Osteocyte (in vitro differentiated cells): ENCODE data around the gene ULK2. TPM values are rescaled to one million over a fixed set of nuclear protein-coding genes. Genes with fewer than 3 reads are reported as not detected.
"Not testable (repeated sequence)": the region's sequence is repeated elsewhere in the genome, so short reads cannot be mapped to it uniquely, and the experiment has no call there.

ENCODE experiments used
- DNase-seq: peaks from one replicate; pipeline ENCODE4 v3.0.0; 2021; ENCODE audit warnings: mixed read lengths; ENCODE audit not compliant: unreplicated experiment; ENCODE audit errors: extremely low spot score
- H3K27ac Mint-ChIP-seq: one replicate; pipeline ENCODE4 v1.8.0; 2021; ENCODE audit warnings: mild to moderate bottlenecking, mixed read lengths; ENCODE audit not compliant: unreplicated experiment
- H3K27me3 Mint-ChIP-seq: one replicate; pipeline ENCODE4 v1.8.0; 2021; ENCODE audit warnings: mixed read lengths; ENCODE audit not compliant: unreplicated experiment
- H3K36me3 Mint-ChIP-seq: one replicate; pipeline ENCODE4 v1.8.0; 2021; ENCODE audit warnings: mixed read lengths; ENCODE audit not compliant: unreplicated experiment
- H3K4me1 Mint-ChIP-seq: one replicate; pipeline ENCODE4 v1.8.0; 2021; ENCODE audit warnings: mixed read lengths; ENCODE audit not compliant: unreplicated experiment
- H3K4me3 Mint-ChIP-seq: one replicate; pipeline ENCODE4 v1.8.0; 2021; ENCODE audit warnings: mild to moderate bottlenecking, moderate library complexity, mixed read lengths; ENCODE audit not compliant: unreplicated experiment
- H3K9me3 Mint-ChIP-seq: one replicate; pipeline ENCODE4 v1.8.0; 2021; ENCODE audit warnings: mixed read lengths; ENCODE audit not compliant: unreplicated experiment
- total RNA-seq: library from RNA; stranded (reverse); gene quantifications from 2 replicates; pipeline ENCODE4 v1.2.1, GENCODE V29; 2021
- TF ChIP-seq, protein P1 (sequence below): fragments of 200-600 bp; sonication (generic); IDR thresholded peaks from 2 replicates; pipeline ENCODE4 v1.5.0; 2021; ENCODE audit warnings: antibody characterized with exemption, mild to moderate bottlenecking, moderate library complexity

ULK2 gene
- total RNA-seq, 1 donor from 2014 or later = 33.3 TPM

DNA sequence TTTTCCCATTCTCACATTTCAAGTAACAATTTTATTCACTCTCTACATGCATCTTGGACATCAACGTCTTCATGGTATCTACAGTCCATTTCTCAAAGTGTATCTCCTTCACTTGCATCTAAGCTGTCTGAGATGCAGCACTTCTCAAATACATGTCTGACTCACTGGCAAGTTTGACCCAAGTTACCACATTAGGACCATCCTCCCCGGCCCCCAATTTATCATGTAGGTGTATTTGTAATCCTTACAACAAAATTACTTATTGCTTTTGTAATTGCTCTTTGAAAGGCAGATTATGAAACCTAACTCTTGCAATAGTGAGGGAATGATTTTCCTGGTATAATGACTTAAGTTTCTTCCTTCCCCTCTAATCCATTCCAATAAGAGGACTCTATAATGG lies 28.9 kb upstream of the ULK2 start:
- peaks cover 11% of the 10 kb centered on the region for H3K36me3 Mint-ChIP-seq
- TF ChIP-seq, protein P1, sequence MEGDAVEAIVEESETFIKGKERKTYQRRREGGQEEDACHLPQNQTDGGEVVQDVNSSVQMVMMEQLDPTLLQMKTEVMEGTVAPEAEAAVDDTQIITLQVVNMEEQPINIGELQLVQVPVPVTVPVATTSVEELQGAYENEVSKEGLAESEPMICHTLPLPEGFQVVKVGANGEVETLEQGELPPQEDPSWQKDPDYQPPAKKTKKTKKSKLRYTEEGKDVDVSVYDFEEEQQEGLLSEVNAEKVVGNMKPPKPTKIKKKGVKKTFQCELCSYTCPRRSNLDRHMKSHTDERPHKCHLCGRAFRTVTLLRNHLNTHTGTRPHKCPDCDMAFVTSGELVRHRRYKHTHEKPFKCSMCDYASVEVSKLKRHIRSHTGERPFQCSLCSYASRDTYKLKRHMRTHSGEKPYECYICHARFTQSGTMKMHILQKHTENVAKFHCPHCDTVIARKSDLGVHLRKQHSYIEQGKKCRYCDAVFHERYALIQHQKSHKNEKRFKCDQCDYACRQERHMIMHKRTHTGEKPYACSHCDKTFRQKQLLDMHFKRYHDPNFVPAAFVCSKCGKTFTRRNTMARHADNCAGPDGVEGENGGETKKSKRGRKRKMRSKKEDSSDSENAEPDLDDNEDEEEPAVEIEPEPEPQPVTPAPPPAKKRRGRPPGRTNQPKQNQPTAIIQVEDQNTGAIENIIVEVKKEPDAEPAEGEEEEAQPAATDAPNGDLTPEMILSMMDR = no peak
- H3K27me3 Mint-ChIP-seq = no peaks in the 10 kb centered on the region
- peaks cover 2% of the 10 kb centered on the region for H3K4me1 Mint-ChIP-seq
- H3K9me3 Mint-ChIP-seq = no peaks in the 10 kb centered on the region
- DNase-seq = no peak
- H3K4me3 Mint-ChIP-seq = no peak overlapping the region
- no peak overlapping the region for H3K27ac Mint-ChIP-seq

DNA sequence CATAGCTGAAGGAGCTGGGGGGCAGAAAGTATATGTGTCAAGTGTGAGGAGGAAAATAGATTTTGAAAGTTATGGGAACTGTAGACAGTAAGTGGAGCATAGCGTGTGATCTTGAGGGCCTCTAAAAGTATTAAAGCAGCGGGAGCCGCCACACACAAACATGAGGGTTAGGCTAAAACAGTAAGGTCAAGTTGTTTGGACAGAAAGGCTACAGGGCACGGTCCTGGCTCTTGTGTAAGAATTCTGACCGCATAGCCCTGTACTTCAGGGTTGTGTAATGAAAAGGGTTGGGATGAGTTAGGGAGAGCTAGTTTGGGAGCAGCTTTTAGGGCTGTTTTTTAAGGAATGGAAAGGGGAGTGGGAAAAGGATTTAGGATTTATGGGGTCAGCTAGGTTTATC lies 22.8 kb upstream of the ULK2 start:
- H3K4me1 Mint-ChIP-seq, H3K27me3 Mint-ChIP-seq, H3K4me3 Mint-ChIP-seq, H3K9me3 Mint-ChIP-seq, H3K27ac Mint-ChIP-seq, DNase-seq, H3K36me3 Mint-ChIP-seq: not testable (repeated sequence)

DNA sequence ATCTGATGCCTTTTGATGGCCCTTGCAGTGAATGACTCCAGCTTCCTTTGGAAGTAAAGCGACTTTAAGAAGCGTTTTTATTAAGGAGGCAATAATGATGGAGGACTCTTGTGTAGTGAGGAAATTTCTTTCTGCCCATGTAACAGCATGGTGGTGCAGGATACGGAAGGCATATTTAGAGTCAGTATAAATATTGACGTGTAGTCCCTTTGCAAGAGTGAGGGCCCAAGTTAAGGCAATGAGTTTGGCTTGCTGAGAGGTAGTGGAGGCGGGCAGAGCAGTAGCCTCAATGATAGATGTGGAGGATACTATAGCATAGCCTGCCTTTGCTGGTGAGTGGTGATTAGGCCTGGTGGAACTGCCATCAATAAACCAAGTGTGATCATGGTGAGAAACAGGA lies 22.3 kb upstream of the ULK2 start:
- not testable (repeated sequence) for H3K4me1 Mint-ChIP-seq, H3K27ac Mint-ChIP-seq, DNase-seq, H3K9me3 Mint-ChIP-seq, H3K36me3 Mint-ChIP-seq, H3K27me3 Mint-ChIP-seq, H3K4me3 Mint-ChIP-seq

DNA sequence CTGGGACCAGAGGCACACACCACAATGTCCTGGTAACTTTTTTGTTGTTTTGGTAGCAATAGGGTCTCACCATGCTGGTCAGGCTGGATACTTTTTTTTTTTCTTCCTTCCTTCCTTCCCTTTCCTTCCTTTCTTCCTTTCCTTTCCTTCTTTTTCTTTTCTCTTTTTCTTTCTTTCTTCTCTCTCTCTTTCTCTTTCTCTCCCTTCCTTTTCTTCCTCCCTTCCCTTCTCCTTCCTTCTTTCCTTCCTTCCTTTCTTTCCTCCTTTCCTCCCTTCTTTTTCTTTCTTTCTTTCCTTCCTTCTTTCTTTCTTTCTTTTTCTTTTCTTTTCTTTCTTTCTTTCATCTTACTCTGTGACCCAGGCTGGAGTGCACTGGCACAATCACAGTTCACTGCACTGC lies 18.4 kb upstream of the ULK2 start:
- TF ChIP-seq, protein P1 = no peak
- Mint-ChIP-seq H3K9me3 (no peaks in the 10 kb centered on the region), H3K4me1 (no peaks in the 10 kb centered on the region), H3K36me3 (no peaks in the 10 kb centered on the region), H3K27me3 (no peaks in the 10 kb centered on the region), H3K27ac (no peak overlapping the region), H3K4me3 (no peak overlapping the region)
- no peak for DNase-seq

DNA sequence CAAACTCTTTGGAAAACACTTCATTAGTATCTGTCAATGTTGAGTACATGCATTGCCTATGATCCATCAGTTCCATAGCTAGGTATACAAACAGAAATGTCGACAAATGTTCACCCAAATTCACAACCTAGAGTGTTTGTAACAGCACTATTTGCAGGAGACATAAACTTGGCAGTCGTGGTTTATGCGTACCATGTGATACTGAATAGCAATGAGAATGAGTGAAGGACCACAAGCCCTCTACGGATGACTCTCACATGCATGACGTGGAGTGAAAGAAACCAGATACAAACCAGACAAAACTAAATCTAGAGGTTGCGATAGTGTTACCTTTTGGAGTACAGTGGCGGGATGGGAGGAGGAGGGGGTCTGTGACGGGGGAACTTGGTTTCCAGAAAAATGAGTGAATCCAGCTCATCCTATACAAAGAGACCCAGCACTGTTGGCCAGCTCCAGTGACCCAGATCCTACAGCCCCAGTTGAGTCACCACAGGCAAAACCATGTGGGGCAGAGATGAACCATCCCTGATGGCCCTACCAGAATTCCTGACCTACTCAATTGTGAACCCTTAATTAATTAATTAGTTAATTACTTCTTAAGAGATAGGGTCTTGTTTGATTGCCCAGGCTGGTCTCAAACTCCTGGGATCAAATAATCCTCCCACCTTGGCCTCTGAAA lies 15.9 kb upstream of the ULK2 start:
- no peak for DNase-seq
- no peaks in the 10 kb centered on the region for H3K4me1 Mint-ChIP-seq
- H3K36me3 Mint-ChIP-seq = no peaks in the 10 kb centered on the region
- peaks cover 10% of the 10 kb centered on the region for H3K27me3 Mint-ChIP-seq
- H3K4me3 Mint-ChIP-seq = no peak overlapping the region
- H3K9me3 Mint-ChIP-seq = no peaks in the 10 kb centered on the region
- TF ChIP-seq, protein P1 = no peak
- no peak overlapping the region for H3K27ac Mint-ChIP-seq

DNA sequence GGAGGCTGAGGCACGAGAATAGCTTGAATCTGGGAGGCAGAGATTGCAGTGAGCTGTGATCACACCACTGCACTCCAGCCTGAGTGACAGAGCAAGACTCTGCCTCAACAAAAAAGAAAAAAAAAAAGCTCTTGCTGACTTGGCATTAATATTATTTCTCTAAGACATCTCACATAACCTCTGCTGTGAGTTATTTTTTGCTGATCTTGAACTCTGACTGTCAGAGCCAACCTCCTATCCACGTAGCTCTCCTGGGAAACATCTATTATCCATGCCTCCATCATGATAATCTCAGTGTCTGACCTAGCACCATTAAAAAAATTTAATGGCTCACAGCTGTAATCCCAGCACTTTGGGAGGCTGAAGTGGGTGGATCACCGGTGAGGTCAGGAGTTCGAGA lies 12.7 kb upstream of the ULK2 start:
- Mint-ChIP-seq H3K27ac (no peak overlapping the region), H3K9me3 (no peaks in the 10 kb centered on the region), H3K36me3 (no peaks in the 10 kb centered on the region), H3K27me3 (peaks cover 27% of the 10 kb centered on the region), H3K4me3 (no peak overlapping the region), H3K4me1 (no peaks in the 10 kb centered on the region)
- TF ChIP-seq, protein P1 = no peak
- DNase-seq = no peak
